Frontal cortex (tissue), 4 donors: Measurements from ENCODE around the gene EXOSC10. TPM values are rescaled to one million over a fixed set of nuclear protein-coding genes. Genes with fewer than 3 reads are reported as not detected.
"Not testable (repeated sequence)": the region's sequence is repeated elsewhere in the genome, so short reads cannot be mapped to it uniquely, and the experiment has no call there.

Experiments
- DNase-seq, 2 donors: peaks; one replicate each; pipeline ENCODE4 v3.0.0; 2012; ENCODE audit warnings: low spot score in 2 of 2
- FAIRE-seq: peaks from 2 replicates; lab custom pipeline; 2012; peaks lifted over from hg19 to GRCh38; lab: Jason Lieb, UNC
- total RNA-seq: library from RNA; depleted of rRNA; stranded (reverse); fragments of >200 nt; gene quantifications from one replicate; pipeline ENCODE4 v1.2.3, GENCODE V29; 2014
- donor health status: control.
- donor health status: control.
- donor health status: control.

The EXOSC10 gene
- total RNA-seq, 1 donor from 2014 or later = 40.4 TPM

DNA sequence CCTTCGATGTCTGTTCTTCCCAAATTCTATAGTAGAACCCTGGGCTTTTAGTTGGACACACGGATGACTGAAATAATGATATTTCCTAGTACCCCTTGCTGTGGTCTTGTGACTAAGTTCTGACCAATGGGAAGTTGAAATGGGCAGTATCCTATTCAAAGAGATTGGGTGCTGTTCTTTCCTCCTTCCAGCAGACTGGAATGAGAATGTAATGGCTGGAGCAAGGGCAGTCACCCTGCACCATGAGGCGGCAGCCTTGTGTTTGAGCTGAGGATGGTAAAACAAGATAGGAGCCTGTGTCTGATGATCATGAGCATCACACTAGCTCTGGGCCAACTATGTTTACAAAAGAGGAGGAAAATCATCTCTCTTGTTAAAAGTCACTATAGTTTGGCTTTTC lies 34.7 kb downstream of the EXOSC10 start:
- DNase-seq (no peak), FAIRE-seq (no peak)

DNA sequence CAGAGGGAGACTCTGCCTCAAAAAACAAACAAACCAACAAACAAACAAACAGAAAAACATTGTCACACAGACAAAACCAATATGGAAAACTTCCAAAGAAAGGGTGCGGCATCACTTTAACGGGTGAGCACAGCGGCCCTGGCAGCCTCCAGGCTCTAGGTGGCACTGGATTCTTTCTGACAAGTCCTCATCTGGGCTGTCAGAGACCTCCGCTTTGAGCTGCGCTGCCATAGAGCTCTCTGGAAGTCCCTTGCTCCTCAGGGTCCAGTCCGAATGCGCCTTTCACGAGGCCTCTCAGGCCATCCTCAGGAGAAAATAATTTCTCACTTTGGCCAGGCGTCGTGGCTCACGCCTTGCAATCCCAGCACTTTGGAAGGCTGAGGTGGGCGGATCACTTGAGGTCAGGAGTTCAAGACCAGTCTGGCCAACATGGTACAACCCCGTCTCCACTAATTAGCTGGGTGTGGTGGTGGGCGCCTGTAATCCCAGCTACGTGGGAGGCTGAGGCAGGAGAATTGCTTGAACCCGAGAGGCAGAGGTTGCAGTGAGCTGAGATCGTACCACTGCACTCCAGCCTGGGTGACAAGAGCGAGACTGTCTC lies 35.6 kb downstream of the EXOSC10 start:
- DNase-seq, FAIRE-seq: not testable (repeated sequence)

- DNase-seq = no peak
- FAIRE-seq = no peak
These were observed 36.7 kb downstream of the EXOSC10 start for GRCh38 chr1:11062965-11063401.

DNA sequence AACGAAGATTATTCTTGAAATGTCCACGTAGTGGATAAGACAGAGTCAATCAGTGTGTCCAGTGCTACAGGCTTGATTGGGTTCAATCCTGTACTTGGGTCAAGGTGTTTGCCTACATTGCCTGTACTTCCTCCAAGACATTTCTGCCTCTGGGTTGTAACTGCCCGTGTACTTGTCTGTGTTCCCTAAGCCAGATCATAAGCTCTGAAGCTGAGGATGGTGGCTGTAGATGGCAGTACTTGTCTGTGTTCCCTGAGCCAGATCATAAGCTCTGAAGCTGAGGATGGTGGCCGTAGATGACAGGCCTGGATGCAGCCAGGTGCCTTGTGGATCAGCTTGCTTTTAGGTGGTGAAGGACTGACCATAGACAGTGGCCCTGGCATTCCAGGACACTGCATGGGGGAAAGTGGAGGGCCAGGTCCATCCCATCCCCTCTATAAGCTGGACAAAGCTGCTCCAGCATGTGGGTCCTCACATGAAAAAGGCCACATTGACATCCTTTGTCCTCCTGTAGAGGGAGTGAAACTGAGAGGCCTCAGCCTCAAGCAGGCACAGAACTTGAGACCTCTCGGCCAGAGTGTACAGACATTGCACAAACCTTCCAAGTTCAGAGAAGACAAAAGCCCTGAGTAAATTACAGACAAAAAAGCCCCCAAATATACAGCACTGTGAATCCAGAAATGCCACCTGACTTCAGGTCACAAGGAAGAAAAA lies 37.9 kb downstream of the EXOSC10 start:
- no peak for DNase-seq
- no peak for FAIRE-seq

DNA sequence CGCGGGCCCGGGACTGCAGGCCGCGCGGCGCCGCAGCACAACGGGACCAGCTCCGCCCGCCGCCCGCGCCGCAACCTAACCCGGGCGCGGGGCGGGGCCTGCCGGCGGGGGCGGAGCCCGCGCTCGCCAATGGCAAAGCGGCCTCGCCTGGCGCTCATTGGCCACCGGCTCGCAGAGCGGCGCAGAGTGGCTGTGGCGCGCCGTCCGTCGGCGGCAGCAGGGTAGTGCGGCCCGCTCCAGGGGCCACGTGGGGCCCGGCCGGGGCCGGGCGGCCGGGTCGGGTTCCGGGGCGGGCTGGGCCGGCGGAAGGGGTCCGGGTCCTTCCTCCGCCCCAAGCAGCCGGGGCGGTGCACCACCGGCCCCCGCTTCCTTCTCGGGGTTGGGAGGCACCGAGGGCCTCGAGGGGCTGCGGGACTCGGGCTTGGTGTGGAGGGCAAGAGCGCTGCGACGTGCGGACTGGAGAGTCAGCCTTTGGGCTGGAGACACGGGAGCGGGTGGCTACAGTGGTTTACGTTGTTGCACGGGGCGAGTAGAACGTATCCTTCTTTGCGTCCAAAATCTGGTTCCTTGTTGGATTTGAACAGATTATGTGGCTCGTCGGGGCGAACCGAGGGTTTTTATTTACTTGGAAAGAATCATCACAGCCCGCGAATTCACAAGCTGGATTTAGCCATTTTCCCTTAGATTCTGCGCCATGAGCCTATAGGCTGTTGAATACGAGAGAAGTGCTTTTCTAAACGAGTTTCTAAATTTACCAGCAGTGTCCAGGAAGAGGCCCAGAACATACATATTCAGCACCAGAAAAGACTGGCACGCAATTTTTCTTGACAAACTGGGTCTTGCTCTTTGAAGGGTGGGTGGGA lies 39.5 kb downstream of the EXOSC10 start, which contains the start of gene SRM:
SRM (minus strand) TSS at position 51 of the 863 bp plus-strand sequence. CDS start 75 bp downstream, outside the sequence.
- DNase-seq (peak; percentile 100), FAIRE-seq (no peak)

- no peak for FAIRE-seq
- DNase-seq = no peak
These were observed 40.3 kb downstream of the EXOSC10 start for GRCh38 chr1:11059155-11059967.

- FAIRE-seq = no peak
These were observed 41.0 kb downstream of the EXOSC10 start for GRCh38 chr1:11058595-11059154.

DNA sequence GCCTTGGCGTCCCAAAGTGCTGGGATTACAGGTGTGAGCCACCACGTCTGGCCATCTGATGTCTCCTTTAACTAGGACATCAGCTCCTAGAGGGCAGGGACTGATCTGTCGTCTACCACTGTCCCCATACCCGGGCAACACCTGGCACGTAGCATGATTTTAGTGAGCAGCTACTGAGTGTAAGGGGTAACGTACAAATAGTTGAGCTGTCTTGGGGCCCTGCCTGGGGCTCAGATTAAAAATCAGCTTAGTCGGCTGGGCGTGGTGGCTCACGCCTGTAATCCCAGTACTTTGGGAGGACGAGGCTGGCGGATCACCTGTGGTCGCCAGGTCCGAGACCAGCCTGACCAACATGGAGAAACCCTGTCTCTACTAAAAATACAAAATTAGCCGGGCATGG lies 41.6 kb downstream of the EXOSC10 start:
- no peak for FAIRE-seq
- DNase-seq = no peak

More at GRCh38 chr1:11058595-11059154, 41.0 kb downstream of the EXOSC10 start:
- DNase-seq = no peak

DNA sequence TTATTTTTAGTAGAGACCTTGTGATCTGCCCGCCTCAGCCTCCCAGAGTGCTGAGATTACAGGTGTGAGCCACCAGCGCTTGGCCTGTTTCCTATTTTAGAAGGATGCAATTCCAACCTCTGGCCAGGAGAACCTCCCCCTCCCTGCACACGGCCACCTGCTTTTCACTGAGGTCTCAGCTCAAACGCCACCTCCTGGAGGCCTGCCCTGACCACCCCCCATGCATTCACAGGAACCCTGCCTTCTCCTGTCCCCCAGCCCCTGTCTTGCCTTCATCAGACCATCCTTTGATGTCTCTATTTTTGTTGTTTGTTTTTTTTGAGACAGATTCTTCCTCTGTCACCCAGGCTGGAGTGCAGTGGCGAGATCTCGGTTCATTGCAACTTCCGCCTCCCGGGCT lies 42.2 kb downstream of the EXOSC10 start:
- DNase-seq (no peak), FAIRE-seq (no peak)

- DNase-seq = no peak
- FAIRE-seq = no peak
These were observed 43.2 kb downstream of the EXOSC10 start for GRCh38 chr1:11056504-11056903.

- no peak for FAIRE-seq
- no peak for DNase-seq
These were observed 44.0 kb downstream of the EXOSC10 start for GRCh38 chr1:11055676-11056075.

- DNase-seq (no peak), FAIRE-seq (no peak)
These were observed 45.0 kb downstream of the EXOSC10 start for GRCh38 chr1:11054666-11055065.

- no peak for FAIRE-seq
- DNase-seq = no peak
These were observed 45.5 kb downstream of the EXOSC10 start for GRCh38 chr1:11054181-11054580.

DNA sequence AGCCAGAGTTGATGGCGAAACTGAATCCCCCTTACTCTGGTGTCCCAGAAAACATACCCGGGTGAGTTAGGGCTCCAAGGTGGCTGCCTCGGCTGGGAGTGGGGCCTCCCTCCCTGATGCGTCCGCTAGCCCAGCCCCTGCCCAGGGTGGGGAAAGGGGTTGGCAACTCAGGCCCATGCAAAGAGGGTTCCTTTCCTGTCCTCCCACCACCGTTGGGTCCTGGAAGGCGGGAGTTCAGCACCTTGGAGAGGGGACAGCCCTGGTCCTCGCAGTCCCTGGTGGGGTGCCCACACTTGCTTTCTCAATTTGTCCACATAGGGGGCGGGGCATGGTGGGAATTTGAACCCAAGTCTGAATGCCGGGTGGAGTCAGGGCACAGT lies 45.9 kb downstream of the EXOSC10 start:
- no peak for DNase-seq

DNA sequence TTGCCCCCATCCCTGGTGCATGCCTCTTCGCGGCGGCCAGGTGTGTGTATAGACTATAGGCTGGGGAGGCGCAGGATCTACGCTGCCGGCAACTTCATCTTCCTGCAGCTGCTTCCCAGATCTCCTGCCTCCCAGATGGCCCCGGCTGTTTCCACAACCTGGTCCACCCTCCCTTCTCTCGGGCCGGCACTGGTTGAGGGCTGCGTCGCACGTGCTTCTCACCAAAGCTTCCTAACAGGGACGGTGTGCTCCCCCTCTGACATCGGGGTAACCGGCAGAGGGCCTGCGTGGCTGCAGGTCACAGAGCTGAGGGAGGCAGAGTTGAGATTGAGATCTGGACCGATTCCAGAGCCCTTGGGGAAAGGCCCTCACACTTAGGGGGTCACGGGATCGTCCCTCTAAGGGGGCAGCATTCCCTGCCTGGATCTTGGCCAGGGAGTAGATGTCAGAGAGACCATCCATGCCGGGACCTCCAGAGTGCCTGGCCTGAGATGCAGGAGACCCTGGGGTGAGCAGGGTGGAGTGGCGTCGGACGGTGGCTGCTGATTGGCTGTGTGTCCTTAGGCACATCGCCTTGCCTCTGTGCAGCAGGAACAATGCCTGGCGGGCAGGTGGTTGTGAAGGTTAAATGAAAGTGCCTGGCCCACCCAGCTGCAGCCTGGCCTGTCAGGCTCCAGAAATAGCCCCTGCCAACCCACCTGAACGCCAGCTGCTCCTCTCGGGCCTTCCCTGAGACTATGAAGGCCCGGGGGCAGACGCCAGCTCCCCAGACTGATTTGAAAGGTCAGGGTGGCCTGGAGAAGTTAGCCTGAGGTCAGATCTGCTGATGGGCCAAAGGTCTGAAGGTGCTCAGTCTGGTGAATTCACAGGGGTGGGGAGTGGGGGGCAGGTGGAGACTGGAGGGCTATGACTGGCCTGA lies 46.6 kb downstream of the EXOSC10 start:
- DNase-seq (no peak), FAIRE-seq (no peak)

More for the DNA sequence above, 45.9 kb downstream of the EXOSC10 start:
- FAIRE-seq = no peak

- FAIRE-seq (no peak), DNase-seq (no peak)
These were observed 47.7 kb downstream of the EXOSC10 start for GRCh38 chr1:11051781-11052511.

DNA sequence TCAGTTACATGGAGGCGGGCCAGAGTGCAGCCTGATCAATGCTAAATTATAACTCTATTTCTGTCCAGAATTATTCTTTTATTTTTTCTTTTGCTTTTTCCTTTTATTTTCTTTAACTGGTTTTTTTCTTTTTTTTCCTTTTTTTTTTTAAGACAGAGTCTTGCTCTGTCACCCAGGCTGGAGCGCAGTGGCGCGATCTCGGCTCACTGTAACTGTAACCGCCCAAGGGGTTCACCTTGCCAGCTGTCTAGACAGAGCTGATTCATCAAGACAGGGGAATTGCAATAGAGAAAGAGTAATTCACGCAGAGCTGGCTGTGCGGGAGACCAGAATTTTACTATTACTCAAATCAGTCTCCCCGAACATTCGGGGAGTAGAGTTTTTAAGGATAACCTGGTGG lies 48.5 kb downstream of the EXOSC10 start:
- FAIRE-seq, DNase-seq: not testable (repeated sequence)
